ENCODE measurements around the gene MDFI. TPM values are rescaled to one million over a fixed set of nuclear protein-coding genes. Genes with fewer than 3 reads are reported as not detected.

MDFI gene
- total and polyA plus RNA-seq, 5 donors: 4.9 to 11.9 (median 9.6) TPM

- Histone ChIP-seq H3K4me1 (ENCODE audit: control insufficient read depth, insufficient read depth, low read length) (no peaks in the 10 kb centered on the region), H3K9me3 (ENCODE audit: control insufficient read depth, low read length) (no peaks in the 10 kb centered on the region), H3K27me3 (ENCODE audit: control insufficient read depth, insufficient read depth) (no peaks in the 10 kb centered on the region), H3K4me3 (ENCODE audit: low read length) (no peak overlapping the region), H3K27ac (ENCODE audit: low read length) (no peak overlapping the region)
- intact Hi-C loops (cut with DNase I): no loop called here
- WGBS: 23% methylated on average over 4 of the region's 4 CpGs
- ATAC-seq (no peak), DNase-seq (peak in 2 of 3 donors; percentile 70 to 74)
Measured at GRCh38 chr6:41634657-41635056, 3.6 kb upstream of the MDFI start.

GRCh38 chr6:41635365-41635764, 2.9 kb upstream of the MDFI start:
- DNase-seq: no peak

GRCh38 chr6:41636833-41637193, 1.5 kb upstream of the MDFI start:
- intact Hi-C loops (cut with DNase I): no loop called here
- peak; percentile 59 to 74 (median 70) for DNase-seq
- Histone ChIP-seq H3K4me1 (ENCODE audit: control insufficient read depth, insufficient read depth, low read length) (no peaks in the 10 kb centered on the region), H3K9me3 (ENCODE audit: control insufficient read depth, low read length) (no peaks in the 10 kb centered on the region), H3K4me3 (ENCODE audit: low read length) (peak overlapping the region; percentile 54), H3K27ac (ENCODE audit: low read length) (no peak overlapping the region), H3K27me3 (ENCODE audit: control insufficient read depth, insufficient read depth) (no peaks in the 10 kb centered on the region)
- ATAC-seq: peak; percentile 6 to 56
- 30% methylated on average over 31 of the region's 31 CpGs for WGBS

More at GRCh38 chr6:41635365-41635764, 2.9 kb upstream of the MDFI start:
- no peaks in the 10 kb centered on the region for H3K4me1 ChIP-seq (ENCODE audit: control insufficient read depth, insufficient read depth, low read length)
- intact Hi-C loops (cut with DNase I): no loop called here
- 83% methylated on average over 6 of the region's 6 CpGs for WGBS
- H3K27me3 ChIP-seq (ENCODE audit: control insufficient read depth, insufficient read depth): no peaks in the 10 kb centered on the region
- H3K4me3 ChIP-seq (ENCODE audit: low read length): no peak overlapping the region
- no peak for ATAC-seq
- H3K27ac ChIP-seq (ENCODE audit: low read length): no peak overlapping the region
- H3K9me3 ChIP-seq (ENCODE audit: control insufficient read depth, low read length): no peaks in the 10 kb centered on the region

GRCh38 chr6:41637194-41638001, 870 bp upstream of the MDFI start:
- 10% methylated on average over 54 of the region's 54 CpGs for WGBS
- intact Hi-C loops (cut with DNase I): no loop called here
- Histone ChIP-seq H3K4me1 (ENCODE audit: control insufficient read depth, insufficient read depth, low read length) (no peaks in the 10 kb centered on the region), H3K27me3 (ENCODE audit: control insufficient read depth, insufficient read depth) (no peaks in the 10 kb centered on the region), H3K9me3 (ENCODE audit: control insufficient read depth, low read length) (no peaks in the 10 kb centered on the region), H3K4me3 (ENCODE audit: low read length) (peak overlapping the region; percentile 54), H3K27ac (ENCODE audit: low read length) (no peak overlapping the region)
- ATAC-seq (peak in 1 of 2 donors; percentile 23), DNase-seq (no peak)

- Histone ChIP-seq H3K27ac (ENCODE audit: low read length) (no peak overlapping the region), H3K4me1 (ENCODE audit: control insufficient read depth, insufficient read depth, low read length) (no peaks in the 10 kb centered on the region), H3K27me3 (ENCODE audit: control insufficient read depth, insufficient read depth) (no peaks in the 10 kb centered on the region), H3K9me3 (ENCODE audit: control insufficient read depth, low read length) (no peaks in the 10 kb centered on the region), H3K4me3 (ENCODE audit: low read length) (peak overlapping the region; percentile 54)
- intact Hi-C loops (cut with DNase I): no loop called here
- peak; percentile 25 to 46 for ATAC-seq
- peak; percentile 47 to 87 (median 85) for DNase-seq
- WGBS: 19% methylated on average over 40 of the region's 40 CpGs
Measured at GRCh38 chr6:41638935-41639808, 904 bp downstream of the MDFI start.

- DNase-seq (peak in 2 of 3 donors; percentile 62 to 74), ATAC-seq (peak; percentile 4 to 8)
- H3K4me1 ChIP-seq (ENCODE audit: control insufficient read depth, insufficient read depth, low read length): no peaks in the 10 kb centered on the region
- H3K9me3 ChIP-seq (ENCODE audit: control insufficient read depth, low read length): no peaks in the 10 kb centered on the region
- no peaks in the 10 kb centered on the region for H3K27me3 ChIP-seq (ENCODE audit: control insufficient read depth, insufficient read depth)
- 61% methylated on average over 8 of the region's 8 CpGs for WGBS
- intact Hi-C loops (cut with DNase I): no loop called here
- H3K4me3 ChIP-seq (ENCODE audit: low read length): no peak overlapping the region
- H3K27ac ChIP-seq (ENCODE audit: low read length): peak overlapping the region; percentile 2
Measured at GRCh38 chr6:41639809-41640371, 1.6 kb downstream of the MDFI start.

GRCh38 chr6:41640426-41640825, 2.2 kb downstream of the MDFI start:
- ATAC-seq: peak in 1 of 2 donors; percentile 27
- 65% methylated on average over 7 of the region's 7 CpGs for WGBS
- intact Hi-C loops (cut with DNase I): no loop called here
- H3K9me3 ChIP-seq (ENCODE audit: control insufficient read depth, low read length): no peaks in the 10 kb centered on the region
- no peaks in the 10 kb centered on the region for H3K4me1 ChIP-seq (ENCODE audit: control insufficient read depth, insufficient read depth, low read length)
- no peak overlapping the region for H3K4me3 ChIP-seq (ENCODE audit: low read length)
- no peak overlapping the region for H3K27ac ChIP-seq (ENCODE audit: low read length)
- H3K27me3 ChIP-seq (ENCODE audit: control insufficient read depth, insufficient read depth): no peaks in the 10 kb centered on the region
- DNase-seq: peak; percentile 50 to 75 (median 66)

GRCh38 chr6:41641352-41641925, 3.2 kb downstream of the MDFI start:
- H3K4me3 ChIP-seq (ENCODE audit: low read length): no peak overlapping the region
- 90% methylated on average over 9 of the region's 9 CpGs for WGBS
- no peaks in the 10 kb centered on the region for H3K9me3 ChIP-seq (ENCODE audit: control insufficient read depth, low read length)
- H3K27ac ChIP-seq (ENCODE audit: low read length): no peak overlapping the region
- no peaks in the 10 kb centered on the region for H3K27me3 ChIP-seq (ENCODE audit: control insufficient read depth, insufficient read depth)
- intact Hi-C loops (cut with DNase I): no loop called here
- H3K4me1 ChIP-seq (ENCODE audit: control insufficient read depth, insufficient read depth, low read length): no peaks in the 10 kb centered on the region
- ATAC-seq (no peak), DNase-seq (no peak)

- no peak for ATAC-seq
- Histone ChIP-seq H3K27ac (ENCODE audit: low read length) (no peak overlapping the region), H3K27me3 (ENCODE audit: control insufficient read depth, insufficient read depth) (no peaks in the 10 kb centered on the region), H3K4me1 (ENCODE audit: control insufficient read depth, insufficient read depth, low read length) (no peaks in the 10 kb centered on the region), H3K4me3 (ENCODE audit: low read length) (no peak overlapping the region), H3K9me3 (ENCODE audit: control insufficient read depth, low read length) (no peaks in the 10 kb centered on the region)
- WGBS: 73% methylated on average over 11 of the region's 11 CpGs
- DNase-seq: no peak
- intact Hi-C loops (cut with DNase I): no loop called here
Measured at GRCh38 chr6:41642090-41642959, 4.1 kb downstream of the MDFI start.

Data from right cardiac atrium (tissue), 5 donors.